Endothelial cell of umbilical vein (primary cell): ENCODE measurements around the gene ACOT7.

Source experiments
- EZH2 ChIP-seq: IDR thresholded peaks from 2 replicates; pipeline ENCODE4 v1.6.1; 2012; ENCODE audit warnings: borderline replicate concordance, low read depth, mild to moderate bottlenecking, moderate library complexity, low read length, inconsistent platforms; ENCODE audit not compliant: severe bottlenecking
- FOS ChIP-seq: IDR thresholded peaks from 2 replicates; pipeline ENCODE4 v1.6.1; 2011; ENCODE audit warnings: mild to moderate bottlenecking, low read length, moderate library complexity, borderline replicate concordance; ENCODE audit not compliant: insufficient read depth
- GATA2 ChIP-seq: IDR thresholded peaks from 2 replicates; pipeline ENCODE4 v1.7.0; 2011; ENCODE audit warnings: low read depth, mild to moderate bottlenecking, moderate library complexity, mixed read lengths, low read length; ENCODE audit not compliant: insufficient read length, insufficient read depth
- JUN ChIP-seq: IDR thresholded peaks from 2 replicates; pipeline ENCODE4 v1.6.1; 2011; ENCODE audit warnings: borderline replicate concordance, low read depth; ENCODE audit not compliant: insufficient read length, insufficient read depth
- MYC ChIP-seq: IDR thresholded peaks from one replicate; pipeline ENCODE4 v1.6.1; 2011; ENCODE audit warnings: mild to moderate bottlenecking, low read depth, low read length
- POLR2A ChIP-seq: IDR thresholded peaks from 2 replicates; pipeline ENCODE4 v1.6.1; 2012; ENCODE audit warnings: low read depth, mild to moderate bottlenecking, control low read depth, low read length
- POLR2AphosphoS5 ChIP-seq: IDR thresholded peaks from 2 replicates; pipeline ENCODE4 v1.6.1; 2012; ENCODE audit warnings: low read depth, mild to moderate bottlenecking, control low read depth, low read length, moderate library complexity; ENCODE audit not compliant: insufficient read depth
- TF ChIP-seq, protein P1 (sequence below), 2 donors: IDR thresholded peaks; 1 replicate in 1 of 2; 2 replicates in 1 of 2; pipeline ENCODE4 v1.5.1; 2011; ENCODE audit warnings: low read length in 2 of 2, mild to moderate bottlenecking in 2 of 2, moderate library complexity in 2 of 2, control low read depth in 1 of 2, inconsistent platforms in 1 of 2, low read depth in 1 of 2; ENCODE audit not compliant: insufficient read depth in 1 of 2; ENCODE audit errors: extremely low read depth in 1 of 2
- TF ChIP-seq, protein P2 (sequence below): IDR thresholded peaks from 2 replicates; pipeline ENCODE4 v1.6.1; 2011; ENCODE audit not compliant: insufficient read depth, insufficient read length

DNA sequence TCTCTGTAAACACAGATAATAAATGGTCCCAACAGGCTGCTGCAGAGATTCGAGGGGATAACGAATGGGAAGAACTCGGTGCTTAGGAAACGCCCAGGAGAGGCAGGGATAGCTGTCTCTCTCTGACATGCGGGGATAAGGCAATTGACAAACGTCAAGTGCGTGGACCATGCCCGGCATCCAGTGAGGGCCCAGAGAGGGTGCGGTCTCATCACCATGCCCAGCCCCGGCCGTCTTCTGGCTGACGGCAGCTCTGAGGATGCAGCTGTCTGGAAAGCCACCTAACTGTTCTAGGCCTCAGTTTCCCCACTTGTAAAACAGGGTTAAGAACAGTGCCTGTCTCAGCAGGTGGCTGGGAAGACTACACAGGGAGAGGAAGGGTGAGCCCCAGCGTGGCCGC lies 48.1 kb downstream of the ACOT7 start:
- TF ChIP-seq, protein P1, sequence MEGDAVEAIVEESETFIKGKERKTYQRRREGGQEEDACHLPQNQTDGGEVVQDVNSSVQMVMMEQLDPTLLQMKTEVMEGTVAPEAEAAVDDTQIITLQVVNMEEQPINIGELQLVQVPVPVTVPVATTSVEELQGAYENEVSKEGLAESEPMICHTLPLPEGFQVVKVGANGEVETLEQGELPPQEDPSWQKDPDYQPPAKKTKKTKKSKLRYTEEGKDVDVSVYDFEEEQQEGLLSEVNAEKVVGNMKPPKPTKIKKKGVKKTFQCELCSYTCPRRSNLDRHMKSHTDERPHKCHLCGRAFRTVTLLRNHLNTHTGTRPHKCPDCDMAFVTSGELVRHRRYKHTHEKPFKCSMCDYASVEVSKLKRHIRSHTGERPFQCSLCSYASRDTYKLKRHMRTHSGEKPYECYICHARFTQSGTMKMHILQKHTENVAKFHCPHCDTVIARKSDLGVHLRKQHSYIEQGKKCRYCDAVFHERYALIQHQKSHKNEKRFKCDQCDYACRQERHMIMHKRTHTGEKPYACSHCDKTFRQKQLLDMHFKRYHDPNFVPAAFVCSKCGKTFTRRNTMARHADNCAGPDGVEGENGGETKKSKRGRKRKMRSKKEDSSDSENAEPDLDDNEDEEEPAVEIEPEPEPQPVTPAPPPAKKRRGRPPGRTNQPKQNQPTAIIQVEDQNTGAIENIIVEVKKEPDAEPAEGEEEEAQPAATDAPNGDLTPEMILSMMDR (IDR thresholded peaks at IDR 0.05; ENCODE audit: extremely low read depth in 1 of 2, insufficient read depth in 1 of 2, low read depth in 1 of 2, low read length in 2 of 2), result no peak
- no peak for TF ChIP-seq POLR2A
- no peak for TF ChIP-seq EZH2
- TF ChIP-seq JUN, result no peak
- TF ChIP-seq FOS, result no peak
- TF ChIP-seq POLR2AphosphoS5, result no peak
- TF ChIP-seq MYC, result no peak
- TF ChIP-seq, protein P2, sequence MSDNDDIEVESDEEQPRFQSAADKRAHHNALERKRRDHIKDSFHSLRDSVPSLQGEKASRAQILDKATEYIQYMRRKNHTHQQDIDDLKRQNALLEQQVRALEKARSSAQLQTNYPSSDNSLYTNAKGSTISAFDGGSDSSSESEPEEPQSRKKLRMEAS, result no peak
- TF ChIP-seq GATA2, result no peak
